Astrocyte (in vitro differentiated cells and primary cell): ENCODE results near the gene TLL1.

Source experiments
- EZH2 ChIP-seq: IDR thresholded peaks from 2 replicates; pipeline ENCODE4 v1.6.1; 2012; ENCODE audit warnings: mild to moderate bottlenecking, low read length, inconsistent platforms; ENCODE audit not compliant: insufficient read depth
- TF ChIP-seq, protein P1 (sequence below): IDR thresholded peaks from 2 replicates; pipeline ENCODE4 v1.5.1; 2011; ENCODE audit warnings: low read depth, mild to moderate bottlenecking, inconsistent platforms, low read length, moderate library complexity; ENCODE audit not compliant: insufficient read depth

- TF ChIP-seq, protein P1, sequence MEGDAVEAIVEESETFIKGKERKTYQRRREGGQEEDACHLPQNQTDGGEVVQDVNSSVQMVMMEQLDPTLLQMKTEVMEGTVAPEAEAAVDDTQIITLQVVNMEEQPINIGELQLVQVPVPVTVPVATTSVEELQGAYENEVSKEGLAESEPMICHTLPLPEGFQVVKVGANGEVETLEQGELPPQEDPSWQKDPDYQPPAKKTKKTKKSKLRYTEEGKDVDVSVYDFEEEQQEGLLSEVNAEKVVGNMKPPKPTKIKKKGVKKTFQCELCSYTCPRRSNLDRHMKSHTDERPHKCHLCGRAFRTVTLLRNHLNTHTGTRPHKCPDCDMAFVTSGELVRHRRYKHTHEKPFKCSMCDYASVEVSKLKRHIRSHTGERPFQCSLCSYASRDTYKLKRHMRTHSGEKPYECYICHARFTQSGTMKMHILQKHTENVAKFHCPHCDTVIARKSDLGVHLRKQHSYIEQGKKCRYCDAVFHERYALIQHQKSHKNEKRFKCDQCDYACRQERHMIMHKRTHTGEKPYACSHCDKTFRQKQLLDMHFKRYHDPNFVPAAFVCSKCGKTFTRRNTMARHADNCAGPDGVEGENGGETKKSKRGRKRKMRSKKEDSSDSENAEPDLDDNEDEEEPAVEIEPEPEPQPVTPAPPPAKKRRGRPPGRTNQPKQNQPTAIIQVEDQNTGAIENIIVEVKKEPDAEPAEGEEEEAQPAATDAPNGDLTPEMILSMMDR, result no peak
- no peak for TF ChIP-seq EZH2
Observed at GRCh38 chr4:165966833-165967232, 93.8 kb downstream of the TLL1 start.
